HuH-7.5 (cell line): ENCODE data around the gene SSBP3.

Experiments used
- DNase-seq: peaks from one replicate; pipeline ENCODE4 v3.0.0; 2011; ENCODE audit warnings: low spot score

The SSBP3 gene

DNA sequence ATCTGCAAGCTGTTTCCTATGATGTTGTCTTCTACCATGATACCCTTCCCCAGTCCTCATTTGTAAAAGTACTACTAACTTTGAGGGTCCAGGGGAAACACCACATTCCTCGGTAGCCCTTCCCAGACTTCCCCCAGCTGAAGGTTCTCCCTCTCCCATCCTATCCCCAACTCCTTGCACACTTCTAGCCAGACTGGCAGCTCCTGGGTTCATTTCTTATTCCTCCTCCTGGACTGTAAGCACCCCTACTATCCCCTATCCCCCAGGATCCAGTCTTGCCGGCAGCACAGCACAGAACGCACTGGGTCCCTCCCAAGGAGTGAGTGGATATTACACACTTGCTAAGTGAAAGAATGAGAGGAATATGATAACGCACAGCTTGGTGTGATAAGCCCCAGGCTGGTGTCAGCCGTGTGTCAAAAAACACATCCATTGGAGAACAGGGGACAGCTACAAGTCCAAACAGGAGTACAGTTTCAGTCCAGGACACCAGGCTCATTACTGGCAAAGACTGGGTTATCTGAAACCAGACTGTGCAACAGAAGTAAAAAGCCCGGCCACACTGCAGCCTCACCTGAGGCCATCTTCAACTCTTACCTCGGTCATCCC lies 100.2 kb downstream of the SSBP3 start:
- DNase-seq, result no peak

- DNase-seq, result no peak
These were observed 101.7 kb downstream of the SSBP3 start for GRCh38 chr1:54304518-54304917.

DNA sequence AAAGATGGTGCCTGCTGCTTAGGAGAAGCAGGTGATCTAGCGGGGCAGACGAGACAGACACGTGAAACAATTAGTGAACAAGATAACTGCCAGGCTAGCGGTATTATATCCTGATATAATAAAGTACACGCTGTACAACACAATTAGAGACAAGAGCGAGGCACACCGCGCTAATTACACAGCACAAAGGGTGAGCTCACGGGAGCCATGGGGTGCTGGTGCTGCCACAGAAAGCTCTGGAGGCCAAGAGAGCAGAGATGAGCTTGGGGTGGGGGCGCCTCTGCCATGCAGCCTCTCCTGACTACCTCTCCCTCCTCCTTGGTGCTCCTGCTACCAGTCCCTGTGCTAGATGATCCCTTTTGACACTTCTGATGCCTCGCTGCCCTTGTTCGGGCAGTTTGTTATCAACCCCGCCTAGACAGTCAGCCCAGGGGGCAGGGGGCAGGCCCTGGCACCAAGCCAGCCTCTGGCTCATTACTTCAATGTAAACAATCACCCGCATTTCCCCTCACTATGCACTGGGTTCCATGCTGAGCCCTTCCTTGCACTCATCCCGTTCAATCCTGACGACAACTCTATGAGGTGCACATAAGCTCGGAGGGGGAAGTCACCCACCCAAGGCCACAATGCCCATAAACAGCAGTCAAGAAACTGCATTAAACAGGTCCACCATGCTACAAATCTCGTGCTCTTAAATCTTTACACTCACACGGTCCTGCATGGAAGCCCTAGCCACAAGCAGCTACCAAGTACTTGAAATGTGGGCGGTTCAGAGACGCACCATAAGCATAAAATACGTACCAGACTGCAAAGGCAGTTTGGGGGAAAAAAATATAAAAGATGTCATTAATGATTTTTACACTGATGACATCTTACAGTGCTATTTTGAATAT lies 103.0 kb downstream of the SSBP3 start:
- DNase-seq, result no peak

DNA sequence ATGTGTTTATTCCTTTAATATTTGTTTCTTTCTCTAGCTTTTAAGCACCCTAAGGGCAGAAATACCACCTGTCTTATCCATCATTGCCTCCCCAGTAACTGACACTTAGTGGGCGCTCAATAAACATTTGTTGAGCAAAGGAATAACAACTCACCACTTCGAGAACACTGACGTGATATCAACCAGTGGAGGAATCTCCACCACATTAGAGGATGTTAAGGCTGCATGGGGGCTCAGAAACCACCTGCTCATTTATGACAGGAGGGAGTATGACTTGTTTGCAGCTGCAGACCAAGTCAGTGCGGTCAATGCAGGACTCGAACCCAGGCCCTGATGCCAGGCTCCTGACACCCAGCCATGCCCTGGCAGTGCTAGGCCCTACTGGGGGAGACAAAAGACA lies 103.6 kb downstream of the SSBP3 start:
- DNase-seq, result no peak

DNA sequence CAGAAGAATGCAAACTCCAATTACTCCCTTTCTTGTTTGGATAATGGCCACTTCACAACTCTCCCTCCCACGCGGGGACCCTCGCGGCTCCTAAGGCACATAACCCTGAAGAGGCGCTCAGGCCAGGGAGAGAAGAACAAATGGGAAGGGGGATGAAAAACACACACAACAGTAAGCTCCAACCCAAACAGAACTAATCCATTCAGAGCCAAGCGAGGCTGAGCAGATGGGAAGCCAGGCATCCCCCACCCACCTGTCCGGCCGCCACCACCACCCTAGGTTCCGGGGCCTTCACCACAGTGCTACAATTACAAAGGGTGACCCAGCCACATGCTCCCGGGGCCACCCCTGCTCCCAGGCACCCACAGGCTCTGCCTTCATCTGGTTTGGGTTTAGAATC lies 104.7 kb downstream of the SSBP3 start:
- no peak for DNase-seq

DNA sequence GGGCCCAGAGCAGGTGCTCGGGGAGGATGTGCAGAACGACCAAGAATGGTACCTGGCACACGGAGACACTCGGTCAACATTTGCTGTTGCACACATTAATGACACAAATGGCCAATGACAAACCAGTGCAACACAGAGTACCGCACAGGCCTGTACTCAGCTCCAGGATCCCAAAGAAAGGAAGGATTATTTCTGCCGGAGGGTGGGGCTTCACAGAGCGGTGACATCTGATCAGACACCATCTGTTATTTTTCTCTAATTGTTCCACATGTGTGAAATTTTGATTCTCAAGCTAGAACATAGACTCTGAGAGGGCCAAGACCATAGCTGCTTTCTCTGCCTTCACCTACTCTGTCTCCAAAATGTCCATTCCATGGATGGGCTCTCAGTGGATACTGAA lies 105.8 kb downstream of the SSBP3 start:
- DNase-seq, result no peak

DNA sequence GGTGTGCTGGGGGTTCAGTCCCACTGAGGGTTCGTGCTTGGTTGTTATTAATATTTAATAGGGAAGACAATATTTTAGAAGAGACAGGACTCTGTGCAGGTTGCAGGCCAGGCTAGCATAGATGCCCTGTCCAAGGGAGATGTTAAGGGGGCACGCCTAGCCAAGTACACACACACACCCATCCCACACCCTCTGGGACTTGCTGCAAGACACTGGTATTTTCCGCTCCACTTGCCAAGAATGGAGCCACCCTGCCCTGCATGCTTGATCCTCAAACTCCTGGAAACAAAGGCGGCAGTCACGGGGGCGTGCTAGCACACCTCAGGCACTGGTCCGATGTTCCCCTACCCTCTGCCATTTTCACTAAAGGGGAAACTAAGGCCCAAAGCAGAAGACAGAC lies 107.2 kb downstream of the SSBP3 start:
- no peak for DNase-seq

- DNase-seq, result no peak
These were observed 107.7 kb downstream of the SSBP3 start for GRCh38 chr1:54298284-54299033.

DNA sequence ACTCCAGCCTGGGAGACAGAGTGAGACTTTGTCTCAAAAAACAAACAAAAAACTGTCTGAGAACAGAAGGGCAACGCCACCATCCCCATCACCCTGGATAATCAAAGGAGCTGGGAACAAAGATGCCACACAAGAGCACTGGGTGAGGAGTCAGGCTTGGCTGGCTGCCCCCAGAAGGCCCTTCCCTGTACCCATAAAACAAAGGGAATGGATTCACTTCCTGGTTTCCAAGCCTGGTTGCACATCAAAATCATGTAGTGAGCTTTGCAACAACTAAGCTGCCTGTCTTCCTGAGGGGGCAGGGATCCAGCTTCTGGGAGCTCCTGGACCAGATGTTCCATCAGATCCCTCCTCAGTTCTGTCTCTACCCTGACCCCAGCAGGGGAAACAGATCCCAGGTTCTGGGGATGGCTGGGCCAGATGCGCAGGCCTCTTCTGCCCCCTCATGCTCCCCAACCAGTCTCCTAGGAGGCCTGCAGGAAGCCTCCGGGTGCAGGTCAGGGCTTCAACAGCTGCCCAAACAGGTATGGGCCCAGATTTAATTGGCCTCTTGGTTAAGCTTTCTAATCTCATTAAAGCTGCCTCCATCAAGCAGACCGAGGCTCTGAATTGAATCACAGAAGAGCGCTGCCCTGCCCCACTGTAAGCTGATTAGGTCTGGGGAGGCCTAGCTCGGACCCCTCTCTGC lies 108.5 kb downstream of the SSBP3 start:
- DNase-seq, result no peak

DNA sequence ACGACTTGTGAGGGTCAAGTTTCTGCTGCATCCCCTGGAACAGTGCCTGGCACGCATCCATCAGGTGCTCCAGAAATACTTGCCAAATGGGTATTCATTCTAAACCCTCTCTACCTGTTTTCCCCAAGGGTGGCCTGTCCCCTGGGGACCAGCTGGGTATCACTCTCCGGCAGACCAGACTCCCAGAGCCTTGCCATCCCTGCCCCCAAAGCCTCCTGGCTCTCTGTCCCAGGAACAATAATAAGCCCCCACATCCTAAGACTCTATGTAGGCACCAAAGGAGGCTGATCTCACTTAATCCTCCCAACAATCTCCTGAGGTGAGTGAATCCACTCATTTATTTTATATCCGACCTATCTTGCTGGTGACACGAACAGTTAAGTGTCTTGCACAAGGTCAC lies 109.5 kb downstream of the SSBP3 start:
- DNase-seq, result no peak

DNA sequence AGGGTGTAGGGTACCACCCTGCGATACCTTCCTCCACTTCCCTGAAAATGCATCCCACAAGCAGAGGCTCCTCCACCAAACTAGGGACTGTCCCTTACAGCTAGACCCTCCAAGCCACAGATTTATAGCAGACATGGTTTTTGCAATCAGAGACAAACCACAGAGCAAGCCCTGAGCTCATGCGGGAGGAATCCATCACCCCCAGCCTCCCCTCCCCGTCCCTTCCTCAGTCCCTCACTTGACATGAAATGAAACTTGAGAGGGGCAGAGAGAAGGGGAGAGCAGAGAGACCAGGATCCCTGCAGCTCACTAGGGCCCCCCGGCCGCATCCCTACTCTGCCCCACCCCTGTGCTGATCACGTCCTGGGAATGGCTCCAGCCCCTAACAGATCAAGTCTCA lies 111.3 kb downstream of the SSBP3 start:
- DNase-seq, result no peak

DNA sequence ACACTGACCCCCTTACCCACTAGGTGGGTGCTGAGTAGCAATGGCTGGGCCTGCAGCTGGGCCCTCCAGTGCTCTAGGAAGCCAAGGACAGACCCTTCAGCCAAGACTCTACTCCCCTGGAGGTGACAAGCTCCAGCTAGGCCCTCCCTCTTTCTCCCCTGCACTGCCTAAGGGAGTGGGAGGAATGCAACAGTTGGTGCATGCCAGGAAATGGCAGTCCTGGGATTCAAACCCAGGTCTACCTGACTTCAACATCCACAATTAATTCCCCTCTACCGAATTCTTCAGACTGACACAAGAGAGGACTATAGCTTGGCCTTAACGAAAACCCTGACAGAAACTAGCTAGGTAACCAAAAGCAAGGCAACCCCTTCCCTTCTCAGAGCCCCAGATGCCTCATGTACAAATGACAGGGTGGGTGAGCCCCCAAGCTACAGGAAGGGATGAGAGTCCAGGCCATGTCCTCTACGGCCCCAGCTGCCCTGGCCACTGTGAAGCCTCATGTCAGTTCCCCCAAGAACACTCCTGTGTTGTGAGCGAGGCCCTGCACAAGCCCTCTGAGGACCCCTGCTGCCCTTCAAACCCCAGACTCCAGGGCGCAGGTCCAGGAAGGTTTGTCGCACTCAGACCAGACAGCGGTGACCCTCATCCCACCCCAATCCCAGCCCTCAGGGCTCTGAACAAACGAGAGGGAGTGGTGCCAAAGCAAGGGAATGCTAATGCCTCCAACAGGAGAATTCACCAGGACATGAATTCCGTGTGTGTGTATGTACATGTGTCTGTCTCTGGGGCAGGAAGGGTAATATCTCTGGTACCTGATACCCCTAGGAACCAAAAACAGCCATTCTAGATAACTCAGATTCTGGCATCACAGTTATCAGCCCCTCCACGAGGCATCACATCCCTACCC lies 113.9 kb downstream of the SSBP3 start:
- DNase-seq, result no peak

DNA sequence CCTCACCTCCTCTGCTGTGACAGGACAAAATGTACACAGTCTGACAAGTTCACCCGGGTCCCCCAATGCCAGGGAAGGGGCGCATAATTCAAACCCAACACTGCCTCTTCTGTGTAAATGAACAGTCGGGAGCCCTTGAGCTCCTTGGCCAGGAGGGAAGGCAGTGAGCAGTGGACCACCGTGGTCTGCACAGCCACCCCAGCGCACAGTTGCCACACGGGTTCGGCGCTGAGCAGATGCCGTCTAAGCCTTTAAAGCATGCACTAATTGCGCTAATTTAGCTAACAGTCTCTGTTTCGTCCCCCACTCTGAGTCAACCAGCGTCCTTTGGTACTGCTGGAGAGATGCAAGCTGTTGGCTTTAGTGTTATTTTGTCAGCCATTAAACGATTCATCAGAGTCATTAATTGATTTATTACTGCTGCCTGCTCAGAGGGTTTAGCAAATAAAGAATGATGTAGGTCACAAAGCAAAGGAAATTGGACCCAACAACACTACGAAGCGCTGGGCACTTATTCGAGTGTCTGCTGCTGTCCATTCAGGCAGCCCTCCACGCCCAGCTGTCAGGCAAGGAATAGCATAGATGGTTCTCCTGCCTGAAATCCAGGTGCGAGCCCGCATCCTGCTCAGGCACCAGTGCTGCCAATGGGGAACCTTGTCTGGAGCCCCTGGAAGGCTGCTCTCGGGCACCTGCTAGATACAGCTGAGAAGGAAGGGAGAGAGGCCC lies 114.8 kb downstream of the SSBP3 start:
- no peak for DNase-seq

- DNase-seq, result no peak
These were observed 115.5 kb downstream of the SSBP3 start for GRCh38 chr1:54290506-54291184.

DNA sequence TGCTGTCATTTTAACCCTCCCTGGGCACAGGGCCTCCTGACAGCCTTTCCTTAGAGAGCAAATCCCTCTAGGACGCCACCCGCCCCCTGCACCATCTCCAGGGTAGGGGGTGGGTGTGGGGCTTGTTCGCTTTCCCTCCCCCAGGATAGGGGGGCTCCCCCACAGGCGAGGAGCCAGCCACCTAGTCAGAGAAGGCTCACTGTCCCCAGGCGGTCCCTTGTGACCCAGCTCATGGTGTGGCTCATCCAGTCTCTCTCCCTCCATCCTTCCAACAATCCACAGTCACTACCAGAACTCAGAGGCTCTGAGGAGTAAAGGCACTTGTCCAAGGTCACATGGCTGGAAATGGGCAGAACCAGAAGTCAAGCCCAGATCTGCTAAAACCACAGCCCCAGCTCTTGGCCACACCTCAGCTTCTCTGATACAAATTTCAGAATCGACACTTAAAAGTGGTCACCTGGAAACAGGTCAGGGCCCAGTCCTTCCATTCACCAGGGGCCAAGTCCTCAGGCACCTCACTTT lies 116.4 kb downstream of the SSBP3 start:
- DNase-seq, result no peak

DNA sequence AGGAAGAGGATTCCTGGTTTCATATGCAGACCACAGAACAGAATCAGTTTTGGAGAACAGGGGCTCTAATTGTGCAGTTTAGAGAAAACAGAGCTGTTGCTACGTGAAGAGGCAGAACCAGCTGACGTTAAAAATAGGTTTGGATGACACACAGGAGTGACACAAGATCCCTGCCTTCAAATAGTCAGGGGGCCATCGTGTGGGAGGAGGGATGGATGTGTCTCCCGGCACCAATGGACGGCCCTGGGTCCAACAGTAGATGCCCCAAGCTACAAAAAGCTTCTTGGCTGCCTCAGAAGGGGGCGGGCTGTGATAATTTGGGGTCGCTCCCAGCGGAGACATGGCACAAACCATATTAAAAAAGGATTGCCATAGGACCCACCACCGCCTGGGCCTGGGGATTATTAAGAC lies 118.4 kb downstream of the SSBP3 start:
- DNase-seq, result no peak

- no peak for DNase-seq
These were observed 119.0 kb downstream of the SSBP3 start for GRCh38 chr1:54287176-54287650.

- DNase-seq, result no peak
These were observed 120.3 kb downstream of the SSBP3 start for GRCh38 chr1:54285815-54286345.

DNA sequence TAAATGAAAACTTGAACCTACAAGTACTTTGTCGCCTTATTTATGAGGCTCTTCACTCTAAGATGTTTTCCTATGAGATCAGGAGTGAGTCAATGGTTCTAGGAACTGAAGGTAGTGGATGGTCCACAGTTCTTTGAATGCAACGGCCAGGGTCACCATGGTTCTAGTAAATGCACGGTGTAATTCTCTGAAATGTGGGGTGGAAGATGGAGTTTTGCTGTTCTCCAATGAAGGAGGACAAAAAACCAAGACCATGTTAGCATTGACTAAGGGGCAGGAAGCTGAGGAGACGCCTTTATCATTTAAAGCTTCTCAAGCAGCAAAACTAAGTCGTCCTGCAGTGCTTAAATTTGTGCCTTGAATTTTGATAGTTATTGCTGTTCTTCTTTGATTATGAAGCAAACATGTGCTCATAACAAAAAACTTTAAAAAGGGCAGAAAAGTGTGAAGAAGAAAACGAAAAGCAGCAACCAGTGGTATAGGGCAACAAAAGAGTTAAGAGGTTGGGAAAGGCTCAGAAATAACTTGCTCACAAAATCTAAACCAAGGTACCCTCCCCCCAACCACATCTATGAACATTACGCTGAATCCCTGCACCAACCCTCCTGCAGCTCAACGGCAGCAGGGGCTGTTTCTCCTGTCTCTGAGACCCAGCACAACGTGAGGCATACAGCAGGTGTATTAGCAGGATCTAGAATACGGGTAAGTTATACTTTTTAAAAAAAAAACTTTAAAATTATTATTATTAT lies 121.2 kb downstream of the SSBP3 start:
- DNase-seq, result no peak
